NB4 (cell line): ENCODE results near the gene ZNF594.

Experiments
- MYC ChIP-seq: IDR thresholded peaks from 2 replicates; pipeline ENCODE4 v1.6.1; 2011; ENCODE audit warnings: low read depth, low read length
- POLR2A ChIP-seq: IDR thresholded peaks from 2 replicates; pipeline ENCODE4 v1.6.1; 2011; ENCODE audit warnings: mild to moderate bottlenecking; ENCODE audit not compliant: insufficient read length; ENCODE audit errors: extremely low read depth
- TF ChIP-seq, protein P1 (sequence below): IDR thresholded peaks from one replicate; pipeline ENCODE4 v1.5.1; 2012; ENCODE audit warnings: low read depth, low read length

DNA sequence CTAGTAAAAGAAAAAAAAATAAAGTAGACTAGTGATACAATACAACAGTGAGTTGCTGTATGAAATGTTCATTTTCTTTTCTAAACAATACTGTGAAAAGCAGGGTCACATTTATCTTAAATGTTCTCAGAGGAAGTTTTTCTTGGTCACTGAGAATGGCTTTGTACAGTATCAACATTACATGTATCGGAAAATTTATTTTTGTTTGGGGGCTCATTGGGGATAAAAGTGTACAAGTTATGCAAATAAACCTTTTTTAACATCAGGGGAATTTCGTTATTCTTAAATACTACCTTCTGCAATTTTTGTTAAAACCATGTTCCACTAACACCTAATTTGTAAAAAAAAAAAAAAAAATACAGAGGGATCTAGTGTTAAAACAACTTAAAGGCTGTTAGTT, 8.7 kb upstream of the ZNF594 start:
- TF ChIP-seq, protein P1, sequence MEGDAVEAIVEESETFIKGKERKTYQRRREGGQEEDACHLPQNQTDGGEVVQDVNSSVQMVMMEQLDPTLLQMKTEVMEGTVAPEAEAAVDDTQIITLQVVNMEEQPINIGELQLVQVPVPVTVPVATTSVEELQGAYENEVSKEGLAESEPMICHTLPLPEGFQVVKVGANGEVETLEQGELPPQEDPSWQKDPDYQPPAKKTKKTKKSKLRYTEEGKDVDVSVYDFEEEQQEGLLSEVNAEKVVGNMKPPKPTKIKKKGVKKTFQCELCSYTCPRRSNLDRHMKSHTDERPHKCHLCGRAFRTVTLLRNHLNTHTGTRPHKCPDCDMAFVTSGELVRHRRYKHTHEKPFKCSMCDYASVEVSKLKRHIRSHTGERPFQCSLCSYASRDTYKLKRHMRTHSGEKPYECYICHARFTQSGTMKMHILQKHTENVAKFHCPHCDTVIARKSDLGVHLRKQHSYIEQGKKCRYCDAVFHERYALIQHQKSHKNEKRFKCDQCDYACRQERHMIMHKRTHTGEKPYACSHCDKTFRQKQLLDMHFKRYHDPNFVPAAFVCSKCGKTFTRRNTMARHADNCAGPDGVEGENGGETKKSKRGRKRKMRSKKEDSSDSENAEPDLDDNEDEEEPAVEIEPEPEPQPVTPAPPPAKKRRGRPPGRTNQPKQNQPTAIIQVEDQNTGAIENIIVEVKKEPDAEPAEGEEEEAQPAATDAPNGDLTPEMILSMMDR = no peak
- no peak for TF ChIP-seq POLR2A
- no peak for TF ChIP-seq MYC
